GM10248 (cell line): ENCODE results near the gene IQGAP3.

Experiments used
- CTCF ChIA-PET: fragments of 300-600 bp; sonication (Branson Sonifier 250); formaldehyde crosslinking; extraction: SDS; loops from one replicate; lab custom pipeline; 2021; ENCODE audit warnings: antibody characterized with exemption; lab: Yijun Ruan, JAX
- POLR2A ChIA-PET: fragments of 350-650 bp; sonication (Branson Sonifier 250); formaldehyde crosslinking; extraction: SDS; loops from one replicate; lab custom pipeline; 2020; ENCODE audit warnings: antibody characterized with exemption; lab: Yijun Ruan, JAX
- DNase-seq: peaks from one replicate; pipeline ENCODE4 v3.0.0; 2012; ENCODE audit errors: extremely low spot score
- TF ChIP-seq, protein P1 (sequence below): IDR thresholded peaks from 2 replicates; pipeline ENCODE4 v1.5.1; 2012; ENCODE audit warnings: mild to moderate bottlenecking, low read depth; ENCODE audit errors: extremely low read depth, missing control alignments, control extremely low read depth

The IQGAP3 gene

DNA sequence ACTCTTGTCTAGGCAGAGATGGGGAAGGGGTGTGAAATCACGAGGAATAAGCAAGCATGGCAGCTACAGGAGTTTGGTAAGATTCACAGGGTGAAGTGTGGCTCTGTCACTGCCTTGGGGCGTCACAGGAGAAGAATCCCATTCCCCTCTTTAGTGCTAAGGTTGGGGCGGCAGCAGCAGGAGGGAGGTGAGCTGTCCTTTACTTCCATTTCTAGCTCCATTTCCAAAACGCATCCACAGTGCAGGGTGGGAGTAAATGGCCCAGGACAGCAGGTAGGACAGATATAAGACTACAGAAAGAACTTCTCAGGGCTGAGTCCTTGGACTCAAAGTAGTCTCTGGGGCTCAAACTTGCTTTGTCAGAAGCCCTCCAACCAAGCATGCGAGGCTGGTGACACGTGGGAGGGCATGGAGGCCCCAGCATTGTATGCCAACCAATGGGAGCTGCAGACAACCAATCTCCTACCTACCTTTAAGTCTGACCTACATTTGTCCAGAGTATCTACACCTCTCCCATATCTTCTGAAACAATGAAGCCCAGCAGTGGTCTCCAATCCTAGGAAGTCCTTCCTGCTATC is 80.3 kb downstream of the IQGAP3 start:
- ChIA-PET POLR2A (interaction anchor here (0.5 to 5.6 kb wide), 4 partner anchors 8 to 1317 kb away, joined by 3 to 59 read pairs (median 9); partner anchors contain the start of gene MEF2D), CTCF (interaction anchor here (1.3 to 17.2 kb wide), 7 partner anchors 5 to 168 kb away, joined by 4 to 373 read pairs (median 7); partner anchors contain the start of genes MEF2D and NAXE)
- no peak for DNase-seq
- TF ChIP-seq, protein P1, sequence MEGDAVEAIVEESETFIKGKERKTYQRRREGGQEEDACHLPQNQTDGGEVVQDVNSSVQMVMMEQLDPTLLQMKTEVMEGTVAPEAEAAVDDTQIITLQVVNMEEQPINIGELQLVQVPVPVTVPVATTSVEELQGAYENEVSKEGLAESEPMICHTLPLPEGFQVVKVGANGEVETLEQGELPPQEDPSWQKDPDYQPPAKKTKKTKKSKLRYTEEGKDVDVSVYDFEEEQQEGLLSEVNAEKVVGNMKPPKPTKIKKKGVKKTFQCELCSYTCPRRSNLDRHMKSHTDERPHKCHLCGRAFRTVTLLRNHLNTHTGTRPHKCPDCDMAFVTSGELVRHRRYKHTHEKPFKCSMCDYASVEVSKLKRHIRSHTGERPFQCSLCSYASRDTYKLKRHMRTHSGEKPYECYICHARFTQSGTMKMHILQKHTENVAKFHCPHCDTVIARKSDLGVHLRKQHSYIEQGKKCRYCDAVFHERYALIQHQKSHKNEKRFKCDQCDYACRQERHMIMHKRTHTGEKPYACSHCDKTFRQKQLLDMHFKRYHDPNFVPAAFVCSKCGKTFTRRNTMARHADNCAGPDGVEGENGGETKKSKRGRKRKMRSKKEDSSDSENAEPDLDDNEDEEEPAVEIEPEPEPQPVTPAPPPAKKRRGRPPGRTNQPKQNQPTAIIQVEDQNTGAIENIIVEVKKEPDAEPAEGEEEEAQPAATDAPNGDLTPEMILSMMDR: no peak

DNA sequence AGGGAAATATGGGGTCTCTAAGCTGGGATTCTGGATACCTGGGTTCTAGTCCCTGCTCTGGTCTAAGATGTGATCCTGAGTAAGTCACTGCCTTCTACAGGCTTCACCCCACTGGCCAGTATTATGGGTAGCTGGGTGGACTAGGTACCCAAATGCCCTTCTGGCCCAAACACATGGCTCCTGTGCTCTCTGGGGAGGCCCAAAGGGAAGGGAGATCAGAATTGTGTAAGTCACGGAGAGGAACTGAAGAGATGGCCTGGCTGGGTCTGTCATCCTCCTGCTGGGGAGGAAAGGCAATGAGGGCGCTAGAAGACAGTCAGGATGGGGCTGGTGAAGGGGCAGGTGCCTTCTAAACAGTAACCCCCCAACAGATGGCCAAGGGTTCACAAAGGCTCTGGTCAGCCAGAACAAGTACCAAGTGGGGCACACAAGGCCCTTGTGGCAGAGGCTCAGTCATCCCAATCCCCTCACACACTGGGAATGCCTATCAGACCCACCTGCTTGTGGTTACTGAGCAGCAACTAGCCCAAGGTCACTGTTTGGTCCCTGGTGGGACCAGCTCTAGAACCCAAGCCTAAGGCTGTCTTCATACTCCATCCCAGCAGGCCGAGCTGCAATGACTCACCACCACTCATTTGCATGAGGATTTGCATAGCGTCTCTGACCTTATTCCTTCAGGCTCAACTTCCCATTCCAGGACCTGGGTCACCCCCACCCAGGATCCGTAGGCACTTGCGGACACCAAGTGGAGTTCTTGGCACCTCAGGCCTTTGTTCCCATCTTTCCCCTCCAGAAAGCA is 81.0 kb downstream of the IQGAP3 start:
- CTCF ChIA-PET: interaction anchor here (0.9 to 17.2 kb wide), 9 partner anchors 5 to 168 kb away, joined by 3 to 373 read pairs (median 5); partner anchors contain the start of genes MEF2D and NAXE
- TF ChIP-seq, protein P1: no peak
- POLR2A ChIA-PET: interaction anchor here (1.0 to 5.6 kb wide), 4 partner anchors 8 to 34 kb away, joined by 3 to 59 read pairs (median 10); partner anchors contain the start of gene MEF2D
- DNase-seq: no peak

DNA sequence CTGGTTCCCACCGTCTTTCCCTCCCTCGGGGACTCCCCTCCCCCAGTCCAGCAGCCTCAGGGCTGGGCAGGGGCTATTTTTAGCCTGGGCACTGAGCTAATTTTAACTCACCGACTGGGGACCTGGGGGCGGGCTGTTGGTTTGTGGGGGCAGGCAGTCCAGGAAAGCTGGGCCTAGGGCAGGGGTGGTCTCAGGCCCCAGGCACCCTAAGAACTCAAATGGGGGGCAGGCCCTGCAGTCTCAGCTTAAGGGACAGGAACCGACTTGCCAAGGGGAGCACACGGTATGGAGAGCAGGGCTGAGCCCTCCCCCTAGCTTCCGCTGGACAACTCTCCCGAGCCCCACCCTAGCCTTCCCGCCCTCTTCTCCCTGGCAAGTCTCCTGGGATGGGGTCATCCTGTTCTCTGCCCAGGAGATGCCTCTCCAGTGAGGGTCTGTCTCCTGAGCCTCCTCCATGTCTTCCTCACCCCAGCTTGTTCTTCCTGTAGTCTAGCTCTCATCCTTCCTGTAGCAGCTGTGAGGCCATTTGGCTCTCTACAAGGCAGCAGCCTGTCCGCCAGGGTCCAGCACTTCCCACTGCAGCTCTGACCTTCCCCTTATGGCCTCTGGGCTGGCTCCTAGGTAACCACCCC is 81.8 kb downstream of the IQGAP3 start:
- POLR2A ChIA-PET: interaction anchor here (0.7 to 5.6 kb wide), 5 partner anchors 9 to 346 kb away, joined by 4 to 59 read pairs (median 6); partner anchors contain the start of gene MEF2D
- TF ChIP-seq, protein P1: no peak
- DNase-seq: no peak
- CTCF ChIA-PET: interaction anchor here (0.9 to 17.2 kb wide), 9 partner anchors 4 to 169 kb away, joined by 3 to 373 read pairs (median 5); partner anchors contain the start of genes MEF2D and NAXE

DNA sequence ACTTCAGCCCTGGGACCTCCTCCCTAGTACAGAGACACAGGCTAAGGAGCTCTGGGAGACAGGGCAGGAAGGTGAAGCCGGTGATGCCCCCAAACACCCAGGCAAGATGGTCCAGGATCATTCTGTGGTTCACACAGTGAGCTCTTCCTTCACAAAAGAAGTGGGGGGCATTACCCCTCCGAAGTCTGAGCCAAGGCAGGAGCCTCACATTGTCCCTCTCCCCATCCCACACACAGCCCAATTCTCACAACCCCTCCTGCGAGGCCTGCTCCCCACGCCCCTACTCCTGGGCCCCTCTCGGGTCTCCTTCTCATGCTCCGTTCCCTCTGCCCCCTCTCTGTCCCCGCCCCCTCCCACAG is 82.5 kb downstream of the IQGAP3 start:
- DNase-seq: no peak
- TF ChIP-seq, protein P1: no peak
- ChIA-PET CTCF (interaction anchor here (1.5 to 17.2 kb wide), 6 partner anchors 3 to 102 kb away, joined by 3 to 373 read pairs (median 10); partner anchors contain the start of genes MEF2D and NAXE), POLR2A (interaction anchor here (0.7 to 5.6 kb wide), 5 partner anchors 9 to 346 kb away, joined by 4 to 59 read pairs (median 6); partner anchors contain the start of gene MEF2D)

DNA sequence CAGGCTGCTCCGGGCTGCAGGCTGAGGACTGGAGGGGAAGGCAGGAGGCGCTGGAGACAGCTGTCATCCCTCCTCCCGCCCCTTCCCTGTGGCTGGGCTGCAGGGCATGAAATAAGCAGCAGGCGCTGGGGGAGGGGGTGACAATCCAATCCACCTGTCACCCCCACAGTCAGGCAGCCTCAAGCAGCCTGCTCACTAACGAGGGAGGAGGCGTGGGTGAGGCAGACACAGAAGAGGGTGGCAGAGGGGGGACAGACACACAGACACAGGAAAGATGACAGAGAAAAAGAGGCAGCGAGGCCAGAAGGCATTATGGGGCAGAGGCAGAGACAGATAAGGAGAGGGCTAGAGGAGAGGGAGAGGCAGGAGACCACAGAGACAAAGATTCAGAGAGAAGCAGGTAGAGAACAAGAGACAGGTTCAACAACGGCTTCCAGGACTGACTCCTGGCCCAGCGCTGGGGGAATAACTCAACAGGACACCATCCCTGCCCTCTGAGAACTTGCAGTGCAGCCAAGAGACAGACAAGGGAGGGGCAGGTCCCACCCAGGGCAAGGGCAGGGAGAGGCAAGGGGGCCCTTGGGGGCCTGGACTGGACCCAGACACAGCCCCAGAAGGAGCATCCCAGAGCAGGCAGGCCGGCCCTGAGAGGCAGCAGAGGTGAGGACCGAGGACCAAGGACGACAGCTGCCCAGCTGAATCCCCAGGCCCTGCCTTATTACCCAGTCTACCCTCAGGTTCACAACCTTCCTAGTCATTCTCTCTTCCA is 83.0 kb downstream of the IQGAP3 start:
- TF ChIP-seq, protein P1: no peak
- no peak for DNase-seq
- CTCF ChIA-PET: interaction anchor here (0.9 to 17.2 kb wide), 8 partner anchors 3 to 104 kb away, joined by 3 to 373 read pairs (median 6); partner anchors contain the start of genes MEF2D and NAXE
- POLR2A ChIA-PET: interaction anchor here (1.3 to 5.6 kb wide), 3 partner anchors 10 to 32 kb away, joined by 4 to 59 read pairs (median 15); partner anchors contain the start of gene MEF2D
